NT2/D1 (cell line): Measurements from ENCODE around the gene AHI1.

Experiments used
- SUZ12 ChIP-seq: IDR thresholded peaks from 2 replicates; pipeline ENCODE4 v1.6.1; 2011; ENCODE audit not compliant: insufficient read length, insufficient read depth; ENCODE audit errors: extremely low read depth
- YY1 ChIP-seq: IDR thresholded peaks from 2 replicates; pipeline ENCODE4 v1.6.1; 2011; ENCODE audit not compliant: insufficient read length, insufficient read depth
- ZNF274 ChIP-seq: IDR thresholded peaks from 2 replicates; pipeline ENCODE4 v1.6.1; 2011; ENCODE audit warnings: mild to moderate bottlenecking, low read depth, low read length

- no peak for TF ChIP-seq YY1
- no peak for TF ChIP-seq ZNF274
- TF ChIP-seq SUZ12 = no peak
Observed at GRCh38 chr6:135419162-135419561, 78.4 kb downstream of the AHI1 start.
